Erythroblast (primary cell): ENCODE results near the gene SLA2.
"Not testable (repeated sequence)": the region's sequence is repeated elsewhere in the genome, so short reads cannot be mapped to it uniquely, and the experiment has no call there.

ENCODE experiments used
- DNase-seq, 2 experiments: peaks; one replicate each; lab custom pipeline; 2025; lab: John Stamatoyannopoulos, UW
- GATA1 ChIP-seq: IDR thresholded peaks from 2 replicates; pipeline ENCODE4 v1.6.1; 2011; ENCODE audit warnings: low read depth, mild to moderate bottlenecking, control low read depth, low read length, moderate library complexity
- POLR2A ChIP-seq: IDR thresholded peaks from 2 replicates; pipeline ENCODE4 v1.6.1; 2011; ENCODE audit warnings: mild to moderate bottlenecking, low read length

Gene SLA2, protein sequence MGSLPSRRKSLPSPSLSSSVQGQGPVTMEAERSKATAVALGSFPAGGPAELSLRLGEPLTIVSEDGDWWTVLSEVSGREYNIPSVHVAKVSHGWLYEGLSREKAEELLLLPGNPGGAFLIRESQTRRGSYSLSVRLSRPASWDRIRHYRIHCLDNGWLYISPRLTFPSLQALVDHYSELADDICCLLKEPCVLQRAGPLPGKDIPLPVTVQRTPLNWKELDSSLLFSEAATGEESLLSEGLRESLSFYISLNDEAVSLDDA

GRCh38 chr20:36645998-36646397 lies at the start of gene SLA2:
TSS of gene SLA2 (minus strand) at chr20:36646196. CDS start at chr20:36641335, 4,861 bp downstream.
- no peak for DNase-seq
- no peak for TF ChIP-seq POLR2A
- no peak for TF ChIP-seq GATA1

DNA sequence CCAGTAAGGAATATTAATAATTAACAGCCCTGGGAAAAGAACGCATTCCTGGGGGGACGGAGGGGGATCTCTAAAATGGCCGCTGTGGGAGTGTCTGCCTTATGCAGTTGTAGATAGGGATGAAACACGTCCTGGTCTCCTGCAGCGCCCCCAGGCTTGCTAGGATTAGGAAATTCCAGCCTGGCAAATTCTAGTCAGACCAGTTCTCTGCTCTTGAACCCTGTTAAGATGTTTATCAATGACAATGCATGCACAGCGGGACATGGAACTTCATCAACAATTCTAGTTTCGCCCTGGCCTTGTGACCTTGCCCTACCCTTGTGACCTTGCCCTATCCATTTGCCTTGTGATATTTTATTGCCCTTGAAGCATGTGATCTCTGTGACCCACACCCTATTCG lies 49.5 kb upstream of the SLA2 start:
- DNase-seq = not testable (repeated sequence)

GRCh38 chr20:36688630-36689029 lies 42.6 kb upstream of the SLA2 start:
- no peak for DNase-seq
- TF ChIP-seq GATA1 (no peak), POLR2A (no peak)

DNA sequence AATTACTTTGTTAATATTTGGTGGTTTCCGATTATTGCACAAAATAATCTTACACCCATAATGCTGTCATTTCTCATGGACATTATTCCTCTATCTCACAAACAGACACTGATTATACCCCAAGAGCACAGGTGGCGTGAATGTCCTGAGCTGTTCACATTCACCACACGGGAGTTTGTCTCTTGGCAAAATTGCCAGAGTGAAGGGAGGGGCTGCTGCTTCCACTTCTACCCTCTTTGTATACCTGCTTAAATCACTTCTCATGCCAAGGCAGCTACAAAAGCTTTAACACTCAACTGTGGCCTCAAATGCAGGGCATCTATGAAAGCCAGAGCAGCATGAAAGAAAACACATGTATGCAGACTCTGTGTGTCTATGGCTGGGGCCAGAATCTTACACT lies 41.9 kb upstream of the SLA2 start:
- no peak for TF ChIP-seq POLR2A
- no peak for TF ChIP-seq GATA1

GRCh38 chr20:36686944-36687343 lies 40.9 kb upstream of the SLA2 start:
- DNase-seq = no peak
- no peak for TF ChIP-seq GATA1
- TF ChIP-seq POLR2A = no peak

More for the DNA sequence above, 41.9 kb upstream of the SLA2 start:
- no peak for DNase-seq

GRCh38 chr20:36686504-36686903 lies 40.5 kb upstream of the SLA2 start:
- DNase-seq = no peak
- no peak for TF ChIP-seq GATA1
- no peak for TF ChIP-seq POLR2A

DNA sequence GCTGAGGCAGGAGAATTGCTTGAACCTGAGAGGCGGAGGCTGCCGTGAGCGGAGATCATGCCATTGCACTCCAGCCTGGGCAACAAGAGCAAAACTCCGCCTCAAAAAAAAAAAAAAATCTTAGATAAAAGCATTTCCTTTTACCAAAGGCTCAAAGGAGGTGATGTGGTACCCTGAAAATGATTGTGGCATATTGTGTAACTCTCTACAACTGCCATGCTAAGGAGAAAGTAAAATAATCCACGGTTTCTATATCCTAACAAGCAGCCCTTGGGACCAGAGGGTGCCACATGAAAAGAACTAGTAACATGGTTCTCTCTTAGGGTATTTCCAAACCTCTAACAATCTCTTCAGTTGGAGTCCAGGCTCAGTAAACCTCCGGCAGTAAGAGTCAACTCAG lies 38.8 kb upstream of the SLA2 start:
- DNase-seq = no peak
- no peak for TF ChIP-seq GATA1

DNA sequence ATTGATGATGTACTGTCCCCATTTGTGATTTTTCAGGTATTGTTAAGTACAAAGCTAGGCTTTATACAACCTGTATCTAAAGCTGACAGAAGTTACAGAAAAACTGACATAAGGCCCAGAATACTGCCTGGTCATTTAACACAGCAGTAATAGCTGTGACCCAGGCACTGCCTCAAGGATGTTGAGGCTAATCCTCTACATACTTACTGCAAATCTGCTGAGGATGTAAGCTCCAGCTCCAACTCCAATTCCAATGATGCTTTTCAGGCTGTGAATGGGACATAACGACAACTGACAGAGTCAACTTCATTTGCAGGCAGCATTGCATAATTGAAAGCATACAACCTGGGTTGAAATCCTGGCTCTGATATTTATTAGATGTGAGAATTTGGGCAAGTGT lies 36.3 kb upstream of the SLA2 start:
- TF ChIP-seq GATA1 (no peak), POLR2A (no peak)
- no peak for DNase-seq

GRCh38 chr20:36677422-36677771 lies 31.4 kb upstream of the SLA2 start:
- TF ChIP-seq GATA1 (no peak), POLR2A (no peak)
- DNase-seq = no peak

DNA sequence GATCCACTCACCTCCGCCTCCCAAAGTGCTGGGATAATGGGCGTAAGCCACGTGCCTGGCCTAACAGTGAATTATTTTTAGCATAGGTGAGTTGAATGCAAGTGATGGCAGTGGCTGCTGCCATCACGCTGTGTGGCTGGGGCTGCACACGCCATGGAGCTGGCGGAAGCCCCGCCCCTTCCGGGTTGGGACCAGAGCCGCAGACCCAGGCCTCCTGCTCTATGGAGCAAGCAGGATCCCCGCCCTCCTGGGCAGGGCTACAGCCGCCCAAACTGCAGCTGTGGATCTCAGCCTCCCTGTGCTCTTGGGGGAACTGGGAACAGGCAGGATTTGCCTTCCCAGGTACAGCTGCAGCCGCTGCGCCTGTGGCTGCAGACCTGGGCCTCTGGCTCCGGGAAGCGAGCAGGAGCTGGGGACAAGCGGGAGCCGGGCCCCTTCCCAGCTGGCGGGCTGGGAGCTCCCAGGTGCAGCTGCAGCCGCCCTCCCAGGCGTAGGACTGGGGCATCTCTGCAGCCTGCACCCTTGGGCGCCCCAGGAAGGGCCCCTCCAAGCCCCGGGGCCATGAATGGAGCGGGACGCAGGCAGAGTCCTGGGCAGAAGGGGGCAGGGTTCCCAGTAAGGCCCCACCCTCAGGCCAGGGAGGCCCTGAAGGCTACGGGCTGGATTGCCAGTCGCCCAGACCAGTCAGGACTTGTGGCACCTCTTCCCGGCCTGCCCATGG lies 30.9 kb upstream of the SLA2 start:
- no peak for TF ChIP-seq GATA1
- no peak for TF ChIP-seq POLR2A
- no peak for DNase-seq

DNA sequence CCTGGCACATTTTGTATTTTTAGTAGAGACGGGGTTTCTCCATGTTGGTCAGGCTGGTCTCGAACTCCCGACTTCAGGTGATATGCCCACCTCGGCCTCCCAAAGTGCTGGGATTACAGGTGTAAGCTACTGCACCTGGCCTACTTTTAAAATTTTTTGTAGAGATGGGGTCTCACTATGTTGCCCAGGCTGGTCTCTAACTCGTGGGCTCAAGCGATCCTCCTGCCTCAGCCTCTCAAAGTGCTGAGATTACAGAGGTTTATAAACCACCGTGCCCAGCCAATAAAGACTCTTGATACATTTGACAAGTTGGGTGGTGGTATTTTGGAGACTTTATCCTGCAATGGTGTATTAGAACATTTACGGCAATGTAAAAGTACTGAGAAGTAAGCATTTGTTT lies 29.5 kb upstream of the SLA2 start:
- not testable (repeated sequence) for DNase-seq

GRCh38 chr20:36672991-36673390 lies 27.0 kb upstream of the SLA2 start:
- TF ChIP-seq POLR2A (no peak), GATA1 (no peak)
- DNase-seq = no peak

DNA sequence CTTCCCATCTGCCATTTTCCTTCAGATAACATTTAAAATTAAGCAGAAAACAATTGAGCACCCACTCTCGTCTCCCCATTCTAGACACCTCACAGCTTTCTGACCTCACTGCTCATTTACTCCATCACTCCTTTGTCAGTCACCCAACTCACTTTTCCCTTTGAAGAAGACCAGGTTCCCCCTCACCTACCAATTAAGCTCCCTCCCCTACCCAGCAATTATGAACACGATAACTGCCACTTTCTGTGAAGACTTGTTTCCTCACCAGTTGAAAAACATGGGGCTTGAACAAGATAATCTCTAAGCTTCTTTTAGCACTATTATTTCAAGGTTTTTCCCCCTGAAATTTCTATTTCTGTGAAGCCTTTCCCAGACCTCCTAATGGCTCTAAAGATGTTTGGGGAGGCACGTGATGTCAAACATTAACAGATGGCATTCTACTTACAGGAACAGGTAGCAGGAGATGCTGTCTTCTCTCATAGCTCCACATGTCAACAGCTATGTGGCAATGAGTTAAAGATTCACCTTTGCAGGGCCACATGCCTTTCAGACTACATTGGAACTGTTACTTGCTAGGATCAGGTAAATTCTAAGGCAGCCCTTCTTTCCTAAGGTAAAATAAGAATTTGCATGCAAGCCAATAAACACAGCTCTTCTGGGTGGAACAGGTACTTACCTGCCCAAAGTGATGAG lies 24.8 kb upstream of the SLA2 start:
- TF ChIP-seq POLR2A (no peak), GATA1 (no peak)
- no peak for DNase-seq

GRCh38 chr20:36666181-36666740 lies 20.3 kb upstream of the SLA2 start:
- TF ChIP-seq POLR2A (no peak), GATA1 (no peak)
- peak; percentile 38 to 48 for DNase-seq
